G401 (cell line): ENCODE data around the gene TRPM8. TPM values are rescaled to one million over a fixed set of nuclear protein-coding genes. Genes with fewer than 3 reads are reported as not detected.
"Not testable (repeated sequence)": the region's sequence is repeated elsewhere in the genome, so short reads cannot be mapped to it uniquely, and the experiment has no call there.

ENCODE experiments used
- DNase-seq: peaks from one replicate; pipeline ENCODE4 v3.0.0-alpha.2; 2015; ENCODE audit warnings: low spot score
- in situ Hi-C: cut with HindIII; loops from 2 replicates; pipeline ENCODE4 v1.10.0; 2016; ENCODE audit warnings: low sequenced_read_pairs, mixed read lengths
- total RNA-seq: library from RNA; depleted of rRNA; stranded (reverse); fragments of >200 nt; shearing (Covaris generic); gene quantifications from 2 replicates; pipeline ENCODE4 v1.2.3, GENCODE V29; 2014

TRPM8 gene
- total RNA-seq, 1 experiment from 2014 or later, result not detected

GRCh38 chr2:233934524-233934923, 17.4 kb downstream of the TRPM8 start:
- in situ Hi-C loops, result no loop called here
- DNase-seq, result no peak

DNA sequence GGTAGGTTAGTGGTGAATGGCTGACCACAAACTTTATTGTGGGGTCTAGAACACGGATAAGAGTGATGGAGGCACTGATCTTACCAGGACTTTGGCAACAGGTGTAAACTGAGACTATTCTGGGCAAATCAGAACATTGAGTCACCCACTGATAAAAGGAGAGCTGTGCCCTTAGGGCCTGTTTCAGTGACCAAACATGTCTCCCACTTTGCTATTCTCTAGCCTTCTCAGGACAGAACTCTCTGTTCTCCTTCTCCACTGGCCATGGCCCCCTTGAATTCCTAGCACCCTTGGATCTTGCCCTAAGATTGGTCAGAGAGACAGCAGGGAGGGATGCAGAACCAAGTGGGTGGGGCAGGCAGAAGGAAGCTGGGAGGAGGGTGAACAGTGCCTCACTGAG, 18.3 kb downstream of the TRPM8 start:
- in situ Hi-C loops, result no loop called here
- DNase-seq, result no peak

- in situ Hi-C loops, result no loop called here
- DNase-seq, result no peak
These were observed 18.9 kb downstream of the TRPM8 start for GRCh38 chr2:233936089-233936488.

- in situ Hi-C loops, result no loop called here
- DNase-seq, result no peak
These were observed 21.6 kb downstream of the TRPM8 start for GRCh38 chr2:233938676-233939370.

DNA sequence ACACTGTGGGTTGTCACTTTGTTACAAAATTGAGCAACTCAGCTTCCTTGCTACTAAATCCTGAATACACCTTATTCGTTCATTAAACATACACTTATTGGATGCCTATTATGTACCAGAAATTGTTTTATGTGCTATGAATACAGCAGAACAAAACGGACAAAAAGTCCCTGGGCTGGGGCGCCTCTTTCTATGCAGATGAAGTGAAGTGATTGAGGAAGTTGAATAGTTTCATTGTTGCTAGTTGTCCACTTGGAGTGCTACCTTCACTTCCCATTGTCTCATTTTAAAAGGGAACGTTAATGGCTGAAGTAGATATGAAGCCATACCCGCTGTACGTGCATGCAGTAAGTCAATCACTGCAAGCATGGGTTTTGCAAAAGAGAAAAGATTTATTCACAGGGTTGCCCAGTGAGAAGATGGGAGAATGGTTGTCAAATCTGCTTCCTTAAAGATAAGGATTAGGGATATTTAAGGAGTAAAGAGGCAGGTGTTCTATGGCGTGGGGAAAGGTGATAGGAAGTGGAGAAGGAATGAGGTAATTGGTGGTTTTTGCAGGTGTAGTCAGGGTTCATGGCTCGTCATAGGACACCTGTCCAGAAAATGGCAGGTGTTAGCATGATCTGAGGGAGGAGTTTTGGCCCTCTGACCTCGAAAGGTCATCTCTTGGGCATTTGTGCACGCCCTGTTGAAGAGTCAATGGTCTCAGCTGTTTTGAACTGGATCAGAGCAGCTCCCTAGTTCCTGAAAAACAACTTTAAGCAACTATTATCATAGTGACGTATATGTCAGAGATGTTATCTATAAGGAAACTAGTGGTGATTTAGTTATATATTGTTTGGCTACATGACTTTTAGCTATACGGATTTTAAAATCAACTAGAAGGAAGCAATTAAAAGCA, 23.5 kb downstream of the TRPM8 start:
- in situ Hi-C loops, result no loop called here
- DNase-seq, result no peak

- in situ Hi-C loops, result no loop called here
- DNase-seq, result no peak
These were observed 25.6 kb downstream of the TRPM8 start for GRCh38 chr2:233942731-233943130.

DNA sequence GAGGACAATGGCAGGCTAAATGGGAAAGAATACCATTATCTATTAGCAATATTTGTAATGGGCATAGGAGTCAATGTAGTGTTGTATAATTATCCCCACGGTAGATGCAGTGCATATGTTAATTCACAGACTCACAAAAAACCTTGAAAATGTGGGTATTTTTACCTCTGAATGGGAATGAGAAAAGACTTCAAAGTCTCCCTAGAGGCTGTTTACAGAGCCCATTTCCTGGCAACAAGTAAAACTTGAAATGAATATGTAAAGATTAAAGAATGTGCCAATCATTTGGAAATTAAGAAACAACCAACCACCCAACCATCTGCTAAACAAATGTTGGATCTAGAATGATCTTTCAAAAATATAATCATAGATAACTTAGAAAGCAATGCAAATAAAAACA, 27.1 kb downstream of the TRPM8 start:
- no peak for DNase-seq
- in situ Hi-C loops, result no loop called here

DNA sequence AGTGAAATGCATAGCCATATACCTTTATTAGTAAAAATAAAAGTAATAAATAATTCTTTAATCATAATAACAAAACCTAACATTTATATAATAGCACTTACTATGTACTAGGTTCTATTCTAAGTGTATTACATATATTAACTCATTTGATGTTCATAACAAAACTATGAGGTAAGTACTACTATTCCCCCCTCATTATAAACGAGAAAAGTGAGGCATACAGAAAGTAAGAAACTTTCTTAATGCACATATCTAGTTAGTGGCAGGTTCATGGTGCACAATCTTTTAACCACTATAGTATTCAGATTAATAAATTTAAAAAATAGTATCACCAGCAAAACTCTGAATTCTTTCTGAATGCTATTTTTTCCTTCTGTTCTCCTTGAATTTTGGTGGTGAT, 27.5 kb downstream of the TRPM8 start:
- in situ Hi-C loops, result no loop called here

DNA sequence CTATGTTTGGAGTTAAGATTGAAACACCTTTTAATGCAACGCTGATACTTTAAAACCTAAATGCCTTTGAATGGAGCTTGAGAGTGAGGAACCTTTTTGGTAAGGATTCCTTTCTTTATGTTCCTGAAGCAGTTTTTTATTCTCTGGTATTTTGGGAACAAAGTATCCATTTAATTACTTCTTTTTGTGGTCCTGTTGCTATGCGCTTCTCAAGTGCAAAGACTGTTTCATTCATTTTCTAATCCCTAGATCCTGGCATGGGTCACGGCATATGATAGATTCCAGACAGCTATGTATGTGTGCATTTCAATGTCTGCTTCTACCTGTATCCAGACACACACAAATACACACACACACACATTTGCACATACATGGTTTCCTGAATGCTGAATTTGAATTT, 28.0 kb downstream of the TRPM8 start:
- in situ Hi-C loops, result no loop called here
- DNase-seq, result no peak

More for the DNA sequence above, 27.5 kb downstream of the TRPM8 start:
- DNase-seq, result no peak

DNA sequence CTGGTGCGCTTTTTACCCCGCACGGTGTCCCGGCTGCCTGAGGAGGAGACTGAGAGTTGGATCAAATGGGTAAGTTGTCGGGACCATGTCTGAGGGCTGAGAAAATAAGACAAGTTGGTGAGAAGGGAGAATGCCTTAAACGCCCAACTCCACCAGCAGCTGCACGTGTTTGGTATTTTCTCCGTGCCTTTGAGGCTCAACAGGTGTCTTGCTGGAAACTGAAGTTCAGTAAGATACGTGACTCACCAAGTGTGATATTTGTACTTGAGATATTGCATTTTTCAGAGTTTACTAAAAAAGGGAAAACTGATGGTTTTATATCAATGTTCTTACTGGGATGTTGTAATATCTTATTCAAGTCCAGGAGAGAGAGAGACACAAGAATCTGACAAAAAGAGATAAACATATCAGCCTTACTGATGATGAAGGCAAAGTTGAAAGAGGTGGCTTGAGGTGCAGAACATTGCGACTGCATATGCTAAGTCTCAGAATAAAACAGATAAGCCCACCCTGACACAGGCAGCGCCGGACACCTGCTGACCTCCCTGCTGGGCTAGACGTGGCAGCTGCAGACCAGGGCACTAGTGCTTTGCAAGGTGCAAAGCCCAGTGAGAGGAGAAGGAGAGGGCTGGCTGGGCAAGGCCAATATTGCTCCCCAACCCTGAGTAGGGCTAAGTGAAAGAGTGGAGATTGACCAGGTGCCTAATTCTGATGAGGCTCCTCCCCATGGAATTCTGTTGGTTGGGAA, 33.1 kb downstream of the TRPM8 start:
- DNase-seq, result no peak
- in situ Hi-C loops, result no loop called here

GRCh38 chr2:233952335-233952734, 35.2 kb downstream of the TRPM8 start:
- in situ Hi-C loops, result no loop called here
- DNase-seq, result no peak

GRCh38 chr2:233953087-233953801, 36.1 kb downstream of the TRPM8 start:
- no peak for DNase-seq
- in situ Hi-C loops, result no loop called here

DNA sequence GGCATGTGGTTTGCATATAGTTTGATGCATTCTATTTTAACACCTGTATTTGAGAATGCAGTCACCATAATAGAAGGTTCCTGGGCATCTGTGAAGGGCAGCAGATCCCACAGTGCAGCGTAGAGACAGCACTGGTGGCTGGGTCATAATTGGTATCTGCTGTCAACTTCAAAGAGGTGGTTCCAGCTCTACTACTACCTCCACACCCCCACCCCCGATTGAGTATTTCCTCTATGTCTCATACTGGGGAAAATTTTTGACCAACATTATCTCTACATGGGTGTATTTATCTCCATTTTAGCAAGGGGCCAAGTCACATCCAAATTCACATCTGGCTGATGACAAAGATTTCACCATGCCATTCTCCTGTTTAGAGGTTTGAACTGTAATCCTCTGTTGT, 43.0 kb downstream of the TRPM8 start:
- DNase-seq, result no peak
- in situ Hi-C loops, result no loop called here

GRCh38 chr2:233961905-233962304, 44.7 kb downstream of the TRPM8 start:
- no peak for DNase-seq
- in situ Hi-C loops, result no loop called here

DNA sequence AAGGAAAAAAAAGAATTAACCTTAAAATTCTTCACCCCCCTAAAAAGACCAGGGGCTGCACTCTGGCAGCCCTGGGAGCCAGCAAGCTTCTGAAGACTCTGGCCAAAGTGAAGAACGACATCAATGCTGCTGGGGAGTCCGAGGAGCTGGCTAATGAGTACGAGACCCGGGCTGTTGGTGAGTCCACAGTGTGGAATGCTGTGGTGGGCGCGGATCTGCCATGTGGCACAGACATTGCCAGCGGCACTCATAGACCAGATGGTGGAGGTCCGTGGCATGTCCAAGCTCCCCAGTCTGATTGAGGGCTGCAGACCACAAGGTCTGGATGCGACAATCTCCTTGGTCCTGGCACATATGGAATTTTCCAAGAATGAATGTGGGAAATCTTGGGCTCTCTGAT, 47.4 kb downstream of the TRPM8 start:
- in situ Hi-C loops, result no loop called here
- no peak for DNase-seq

DNA sequence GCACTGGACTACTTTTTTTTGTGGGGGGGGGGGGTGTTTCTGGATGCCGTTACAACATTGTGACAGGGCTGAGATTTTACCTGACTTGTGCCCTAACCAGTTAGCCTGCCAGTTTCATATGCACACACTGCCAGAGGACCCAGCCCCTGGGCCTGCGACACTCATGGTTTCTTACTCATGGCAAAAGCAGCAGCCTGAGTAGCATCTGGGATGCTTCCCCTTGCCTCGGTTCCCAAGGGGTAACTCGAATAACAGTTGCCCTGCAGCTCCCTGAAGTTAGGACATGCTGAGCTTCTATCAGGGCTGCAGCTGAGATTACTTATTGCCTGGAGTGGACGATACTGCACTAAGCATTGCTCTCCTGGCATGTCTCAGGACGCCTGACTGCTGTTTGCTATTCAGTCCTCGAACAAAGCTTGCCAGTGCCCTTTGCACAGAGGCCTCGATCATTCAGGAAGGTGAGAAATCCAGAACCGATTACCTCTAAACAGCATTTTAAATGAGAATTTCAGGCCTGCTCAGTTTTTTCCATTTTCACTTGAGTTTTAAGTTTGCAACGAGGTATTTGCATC, 47.9 kb downstream of the TRPM8 start:
- in situ Hi-C loops, result no loop called here

DNA sequence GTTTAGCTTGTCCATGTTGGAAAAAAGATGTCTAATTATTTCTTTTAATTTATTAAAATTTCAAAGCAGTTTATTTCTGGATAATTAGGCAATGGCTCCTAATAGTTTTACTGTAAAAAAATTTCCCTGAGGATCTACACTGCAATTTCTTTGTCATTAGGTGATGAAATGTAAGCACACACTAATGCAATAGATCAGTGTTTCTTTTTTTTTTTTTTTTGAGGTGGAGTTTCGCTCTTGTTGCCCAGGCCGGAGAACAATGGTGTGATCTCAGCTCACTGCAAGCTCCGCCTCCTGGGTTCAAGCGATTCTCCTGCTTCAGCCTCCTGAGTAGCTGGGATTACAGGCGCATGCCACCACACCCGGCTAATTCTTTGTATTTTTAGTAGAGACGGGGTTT, 48.5 kb downstream of the TRPM8 start:
- in situ Hi-C loops, DNase-seq: not testable (repeated sequence)

More for the DNA sequence above, 47.9 kb downstream of the TRPM8 start:
- DNase-seq, result no peak

DNA sequence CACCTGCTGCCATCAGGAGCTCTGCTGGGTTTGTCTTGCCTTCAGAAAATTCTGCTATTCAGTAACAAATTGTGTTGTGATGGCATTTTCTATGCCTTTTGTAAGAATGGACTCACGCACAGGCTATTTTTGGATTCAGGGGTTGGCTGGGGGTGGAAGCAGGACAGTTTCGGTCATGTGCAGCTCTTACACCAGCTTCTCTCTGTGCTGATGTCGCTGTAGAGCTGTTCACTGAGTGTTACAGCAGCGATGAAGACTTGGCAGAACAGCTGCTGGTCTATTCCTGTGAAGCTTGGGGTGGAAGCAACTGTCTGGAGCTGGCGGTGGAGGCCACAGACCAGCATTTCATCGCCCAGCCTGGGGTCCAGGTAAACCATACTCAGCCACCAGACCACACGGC, 49.2 kb downstream of the TRPM8 start:
- in situ Hi-C loops, result no loop called here

DNA sequence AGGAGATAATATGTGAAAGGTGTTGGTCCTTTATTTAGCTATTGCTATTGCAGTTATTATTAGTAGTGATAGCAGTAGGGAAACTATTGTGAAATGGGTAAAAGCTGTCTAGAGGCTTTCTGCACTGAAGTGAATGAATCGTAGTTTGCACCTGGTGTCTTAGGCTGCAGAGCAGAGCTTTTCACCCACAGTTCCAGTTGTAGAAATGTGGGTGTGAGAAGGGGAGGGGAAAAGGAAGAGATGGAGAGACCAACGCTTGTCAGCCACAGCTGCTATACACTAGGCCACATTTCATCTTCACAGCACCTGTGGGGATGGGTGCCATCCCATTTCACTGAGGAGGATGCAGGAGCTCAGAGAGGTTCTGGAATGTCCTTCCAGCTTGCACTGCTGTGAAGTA, 50.0 kb downstream of the TRPM8 start:
- no peak for DNase-seq
- in situ Hi-C loops, result no loop called here

More for the DNA sequence above, 49.2 kb downstream of the TRPM8 start:
- no peak for DNase-seq
